ENCODE measurements around the gene MTMR11. TPM values are rescaled to one million over a fixed set of nuclear protein-coding genes. Genes with fewer than 3 reads are reported as not detected.

MTMR11 gene
- total RNA-seq, 2 donors from 2014 or later = 4.7 to 6.6 TPM

GRCh38 chr1:149967646-149968045 is 31.0 kb upstream of the MTMR11 start:
- H3K27ac Mint-ChIP-seq = peak overlapping the region; percentile 12

DNA sequence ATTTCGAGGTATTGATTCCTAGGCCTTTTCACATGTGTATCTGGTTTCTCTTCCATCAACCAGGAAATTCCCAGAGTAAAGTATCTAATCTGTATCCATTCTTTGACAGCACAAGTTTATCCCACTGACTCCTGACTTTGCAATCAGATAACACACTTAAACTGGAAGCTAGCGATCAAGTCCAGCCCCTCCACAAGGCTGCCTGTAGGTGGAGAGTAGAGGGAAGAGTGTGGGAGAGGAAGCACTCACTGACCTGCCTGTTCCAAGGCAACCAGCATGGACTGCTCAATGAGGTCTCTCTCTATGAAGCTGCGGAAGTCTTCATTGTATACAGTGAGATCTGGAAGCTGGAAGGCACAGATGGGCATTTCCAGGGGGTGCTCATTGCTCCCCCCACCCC is 30.4 kb upstream of the MTMR11 start:
- Mint-ChIP-seq H3K4me1 (no peaks in the 10 kb centered on the region), H3K9me3 (no peaks in the 10 kb centered on the region), H3K4me3 (no peak overlapping the region), H3K27me3 (ENCODE audit: insufficient read depth) (no peaks in the 10 kb centered on the region), H3K27ac (peak overlapping the region; percentile 12), H3K36me3 (ENCODE audit: low read depth) (peaks cover 56% of the 10 kb centered on the region)
- no peaks in the 10 kb centered on the region for H3K27me3 ChIP-seq (ENCODE audit: control insufficient read depth, insufficient read depth, low read length, poor library complexity, severe bottlenecking)
- TF ChIP-seq, protein P1, sequence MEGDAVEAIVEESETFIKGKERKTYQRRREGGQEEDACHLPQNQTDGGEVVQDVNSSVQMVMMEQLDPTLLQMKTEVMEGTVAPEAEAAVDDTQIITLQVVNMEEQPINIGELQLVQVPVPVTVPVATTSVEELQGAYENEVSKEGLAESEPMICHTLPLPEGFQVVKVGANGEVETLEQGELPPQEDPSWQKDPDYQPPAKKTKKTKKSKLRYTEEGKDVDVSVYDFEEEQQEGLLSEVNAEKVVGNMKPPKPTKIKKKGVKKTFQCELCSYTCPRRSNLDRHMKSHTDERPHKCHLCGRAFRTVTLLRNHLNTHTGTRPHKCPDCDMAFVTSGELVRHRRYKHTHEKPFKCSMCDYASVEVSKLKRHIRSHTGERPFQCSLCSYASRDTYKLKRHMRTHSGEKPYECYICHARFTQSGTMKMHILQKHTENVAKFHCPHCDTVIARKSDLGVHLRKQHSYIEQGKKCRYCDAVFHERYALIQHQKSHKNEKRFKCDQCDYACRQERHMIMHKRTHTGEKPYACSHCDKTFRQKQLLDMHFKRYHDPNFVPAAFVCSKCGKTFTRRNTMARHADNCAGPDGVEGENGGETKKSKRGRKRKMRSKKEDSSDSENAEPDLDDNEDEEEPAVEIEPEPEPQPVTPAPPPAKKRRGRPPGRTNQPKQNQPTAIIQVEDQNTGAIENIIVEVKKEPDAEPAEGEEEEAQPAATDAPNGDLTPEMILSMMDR (conservative IDR thresholded peaks at IDR 0.05) = peak; percentile 44
- no peaks in the 10 kb centered on the region for H3K4me1 ChIP-seq (ENCODE audit: control insufficient read depth, insufficient read depth, low read length)
- no peak overlapping the region for H3K27ac ChIP-seq (ENCODE audit: low read depth, low read length)
- no peaks in the 10 kb centered on the region for H3K9me3 ChIP-seq (ENCODE audit: control insufficient read depth, low read length)
- H3K36me3 ChIP-seq (ENCODE audit: control insufficient read depth, insufficient read depth, low read length) = peaks cover 71% of the 10 kb centered on the region
- no peak overlapping the region for H3K9ac ChIP-seq (ENCODE audit: extremely low read depth, low read length, poor library complexity, severe bottlenecking)
- no peak for DNase-seq
- WGBS, 2 experiments (ENCODE audit: insufficient coverage in 1 of 2, insufficient read length in 1 of 2) = 94% methylated on average over 3 of the region's 3 CpGs; no CpG with 5 or more reads in 1 of the 2 experiments
- no peak overlapping the region for H3K4me3 ChIP-seq (ENCODE audit: low read length)

More at GRCh38 chr1:149967646-149968045, 31.0 kb upstream of the MTMR11 start:
- Histone ChIP-seq H3K27me3 (ENCODE audit: control insufficient read depth, insufficient read depth, low read length, poor library complexity, severe bottlenecking) (no peaks in the 10 kb centered on the region), H3K9ac (ENCODE audit: extremely low read depth, low read length, poor library complexity, severe bottlenecking) (no peak overlapping the region), H3K4me3 (ENCODE audit: low read length) (no peak overlapping the region), H3K36me3 (ENCODE audit: control insufficient read depth, insufficient read depth, low read length) (peaks cover 72% of the 10 kb centered on the region), H3K4me1 (ENCODE audit: control insufficient read depth, insufficient read depth, low read length) (no peaks in the 10 kb centered on the region), H3K9me3 (ENCODE audit: control insufficient read depth, low read length) (no peaks in the 10 kb centered on the region), H3K27ac (ENCODE audit: low read depth, low read length) (no peak overlapping the region)
- no peak for DNase-seq
- no peaks in the 10 kb centered on the region for H3K4me1 Mint-ChIP-seq
- TF ChIP-seq, protein P1 (conservative IDR thresholded peaks at IDR 0.05) = no peak
- H3K36me3 Mint-ChIP-seq (ENCODE audit: low read depth) = peaks cover 60% of the 10 kb centered on the region
- H3K4me3 Mint-ChIP-seq = no peak overlapping the region
- no peaks in the 10 kb centered on the region for H3K9me3 Mint-ChIP-seq
- H3K27me3 Mint-ChIP-seq (ENCODE audit: insufficient read depth) = no peaks in the 10 kb centered on the region

GRCh38 chr1:149966405-149966804 is 29.7 kb upstream of the MTMR11 start:
- Histone ChIP-seq H3K27me3 (ENCODE audit: control insufficient read depth, insufficient read depth, low read length, poor library complexity, severe bottlenecking) (no peaks in the 10 kb centered on the region), H3K27ac (ENCODE audit: low read depth, low read length) (no peak overlapping the region), H3K9ac (ENCODE audit: extremely low read depth, low read length, poor library complexity, severe bottlenecking) (no peak overlapping the region), H3K4me1 (ENCODE audit: control insufficient read depth, insufficient read depth, low read length) (no peaks in the 10 kb centered on the region), H3K4me3 (ENCODE audit: low read length) (no peak overlapping the region), H3K36me3 (ENCODE audit: control insufficient read depth, insufficient read depth, low read length) (peaks cover 71% of the 10 kb centered on the region), H3K9me3 (ENCODE audit: control insufficient read depth, low read length) (no peaks in the 10 kb centered on the region)
- Mint-ChIP-seq H3K4me1 (no peaks in the 10 kb centered on the region), H3K27ac (no peak overlapping the region), H3K4me3 (no peak overlapping the region), H3K9me3 (no peaks in the 10 kb centered on the region), H3K36me3 (ENCODE audit: low read depth) (peaks cover 59% of the 10 kb centered on the region), H3K27me3 (ENCODE audit: insufficient read depth) (no peaks in the 10 kb centered on the region)
- WGBS, 2 experiments (ENCODE audit: insufficient coverage in 1 of 2, insufficient read length in 1 of 2) = 80% methylated on average over 1 of the region's 1 CpG; no CpG with 5 or more reads in 1 of the 2 experiments
- TF ChIP-seq, protein P1 (conservative IDR thresholded peaks at IDR 0.05) = no peak
- DNase-seq = no peak
